Thyroid gland (tissue), 4 donors: ENCODE measurements around the gene DEFB128.

Experiments used
- CTCF ChIP-seq, 6 experiments: fragments of 200-600 bp in 3 of 6; fragments of 450-650 bp in 3 of 6; sonication (generic) in 3 of 6; IDR thresholded peaks; one replicate each; pipeline ENCODE4 v1.5.1; 2016 to 2019; ENCODE audit warnings: antibody characterized with exemption in 6 of 6, mild to moderate bottlenecking in 2 of 6, inconsistent platforms in 1 of 6, moderate library complexity in 1 of 6
- POLR2A ChIP-seq, 2 donors: fragments of 450-650 bp; IDR thresholded peaks; one replicate each; pipeline ENCODE4 v1.6.1; 2017; ENCODE audit warnings: antibody characterized with exemption in 2 of 2, mild to moderate bottlenecking in 2 of 2, moderate library complexity in 1 of 2

GRCh38 chr20:157154-157553 is 32.4 kb downstream of the DEFB128 start, which contains the start of gene DEFB127:
- TF ChIP-seq CTCF (IDR thresholded peaks at IDR 0.05) (no peak), POLR2A (IDR thresholded peaks at IDR 0.05) (no peak)
